Upper lobe of right lung (tissue), 1 donor: ENCODE data around the gene KSR1. TPM values are rescaled to one million over a fixed set of nuclear protein-coding genes. Genes with fewer than 3 reads are reported as not detected.

Experiments
- ATAC-seq: fragments of 200-7000 bp; cut with Tn5 transposase; one replicate; pipeline ENCODE4 v1.9.1; 2020; ENCODE audit warnings: mild to moderate bottlenecking, moderate library complexity
- DNase-seq: peaks from one replicate; pipeline ENCODE4 v3.0.0-alpha.2; 2020
- H3K27ac ChIP-seq: fragments of 200-600 bp; one replicate; pipeline ENCODE4 v1.8.0; 2022
- H3K27me3 ChIP-seq: fragments of 200-600 bp; one replicate; pipeline ENCODE4 v1.8.0; 2022; ENCODE audit warnings: mild to moderate bottlenecking
- H3K36me3 ChIP-seq: fragments of 200-600 bp; one replicate; pipeline ENCODE4 v1.8.0; 2022
- H3K4me1 ChIP-seq: fragments of 200-600 bp; one replicate; pipeline ENCODE4 v1.8.0; 2022
- H3K4me3 ChIP-seq: fragments of 200-600 bp; one replicate; pipeline ENCODE4 v1.8.0; 2022; ENCODE audit warnings: mild to moderate bottlenecking
- H3K9me3 ChIP-seq: fragments of 200-600 bp; one replicate; pipeline ENCODE4 v1.8.0; 2022
- CTCF ChIP-seq: fragments of 200-600 bp; IDR thresholded peaks from one replicate; pipeline ENCODE4 v1.8.0; 2022; ENCODE audit warnings: antibody characterized with exemption
- intact Hi-C: fragments of 100-400 bp; cut with DNase I; formaldehyde crosslinking; loops from one replicate; pipeline ENCODE4 v1.11.0; 2022
- total RNA-seq: library from RNA; stranded (reverse); fragmentation: NEBNext Ultra II Directional; extraction: Animal tissue kit (Norgen Biotek cat#: 25700); gene quantifications from one replicate; pipeline ENCODE4 v1.2.1, GENCODE V29; 2021
- donor health status: DM: no; HTN: yes; CAD: no; lungs with severe emphysema.

KSR1 gene
- total RNA-seq, 1 donor from 2014 or later = 52.5 TPM

GRCh38 chr17:27452828-27453227 is 3.4 kb upstream of the KSR1 start:
- intact Hi-C loops = loop anchor here (10.0 kb wide), 1 partner anchor 142 kb away; no protein-coding TSS in a partner anchor
- H3K9me3 ChIP-seq = no peaks in the 10 kb centered on the region
- no peaks in the 10 kb centered on the region for H3K36me3 ChIP-seq
- no peak overlapping the region for H3K4me3 ChIP-seq
- no peak overlapping the region for H3K27ac ChIP-seq
- no peaks in the 10 kb centered on the region for H3K27me3 ChIP-seq
- no peak for TF ChIP-seq CTCF
- DNase-seq (no peak), ATAC-seq (no peak)
- H3K4me1 ChIP-seq = peaks cover 4% of the 10 kb centered on the region

DNA sequence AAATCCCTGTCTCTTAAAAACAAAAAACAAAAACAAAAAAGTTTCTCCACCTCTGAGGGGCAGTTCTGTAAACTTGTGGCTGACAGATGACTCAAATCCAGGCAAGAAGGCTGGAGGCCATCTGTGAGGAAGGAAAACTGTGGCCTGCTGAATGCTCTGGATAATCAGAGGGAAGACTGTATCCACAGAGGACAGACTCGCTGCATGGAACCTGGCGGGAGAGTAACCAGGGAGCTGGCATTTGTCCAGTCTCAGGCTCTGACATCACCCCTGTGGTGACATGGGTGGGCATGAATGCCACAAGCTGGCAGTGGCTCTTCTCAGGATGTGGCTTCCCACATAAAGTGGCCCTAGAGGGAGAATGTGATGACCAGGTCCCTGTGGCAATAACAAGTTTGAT is 2.8 kb upstream of the KSR1 start:
- no peak for ATAC-seq

DNA sequence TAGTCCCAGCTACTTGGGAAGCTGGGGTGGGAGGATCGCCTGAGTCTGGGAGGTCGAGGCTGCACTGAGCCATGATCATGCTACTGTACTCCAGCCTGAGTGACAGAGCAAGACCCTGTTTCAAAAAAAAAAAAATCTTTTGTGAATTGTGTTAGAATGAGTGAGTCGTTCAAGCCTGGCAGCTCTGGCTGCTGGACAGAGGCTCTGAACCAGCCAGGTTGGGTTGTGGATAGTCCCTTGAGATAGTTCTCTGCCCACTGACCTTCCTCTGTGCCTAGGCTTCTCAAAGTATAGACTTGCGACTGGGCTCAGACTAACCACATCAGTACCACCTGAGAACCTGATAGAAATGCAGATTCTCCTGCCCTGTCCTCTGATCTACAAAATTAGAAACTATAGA is 2.2 kb upstream of the KSR1 start:
- Histone ChIP-seq H3K4me1 (peaks cover 16% of the 10 kb centered on the region), H3K9me3 (no peaks in the 10 kb centered on the region), H3K27ac (no peak overlapping the region), H3K4me3 (no peak overlapping the region), H3K36me3 (no peaks in the 10 kb centered on the region), H3K27me3 (no peaks in the 10 kb centered on the region)
- ATAC-seq (no peak), DNase-seq (no peak)
- intact Hi-C loops = loop anchor here (10.0 kb wide), 1 partner anchor 141 kb away; no protein-coding TSS in a partner anchor
- TF ChIP-seq CTCF = no peak

More for the DNA sequence above, 2.8 kb upstream of the KSR1 start:
- intact Hi-C loops = loop anchor here (10.0 kb wide), 1 partner anchor 141 kb away; no protein-coding TSS in a partner anchor
- Histone ChIP-seq H3K27ac (no peak overlapping the region), H3K9me3 (no peaks in the 10 kb centered on the region), H3K4me1 (peaks cover 10% of the 10 kb centered on the region), H3K27me3 (no peaks in the 10 kb centered on the region), H3K36me3 (no peaks in the 10 kb centered on the region), H3K4me3 (no peak overlapping the region)
- no peak for TF ChIP-seq CTCF
- DNase-seq = no peak

DNA sequence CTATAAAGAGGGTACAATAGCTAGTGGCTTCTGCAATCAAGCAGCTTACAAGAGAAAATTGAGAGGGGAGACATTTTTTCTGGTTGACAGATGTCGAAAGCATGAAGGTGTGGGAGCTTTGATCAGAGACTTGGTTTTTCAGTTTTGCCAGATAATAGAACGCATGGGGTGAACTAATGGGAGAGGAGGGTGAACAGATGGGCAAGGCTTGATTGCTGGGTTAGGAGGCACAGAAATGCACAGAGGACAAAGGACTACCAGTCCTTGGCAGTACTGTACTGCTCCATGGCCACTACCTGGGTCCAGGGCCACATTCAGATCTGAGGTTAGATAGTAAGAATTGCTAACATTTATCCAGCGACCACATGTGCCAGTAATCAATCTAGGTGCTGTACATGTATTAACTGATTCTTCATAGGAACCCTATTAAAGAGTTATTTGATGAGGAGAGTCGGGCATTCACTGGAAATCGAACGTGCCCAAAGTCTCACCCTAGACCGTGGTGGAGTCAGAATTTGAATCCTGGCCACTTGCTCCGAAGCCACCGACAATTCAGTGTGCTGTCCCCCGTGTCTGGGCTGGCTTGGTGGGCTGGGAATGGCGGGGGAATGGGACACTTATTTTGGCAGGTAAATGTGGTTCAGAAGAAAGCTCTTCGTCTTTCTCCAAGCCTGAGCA is 873 bp upstream of the KSR1 start:
- no peak for DNase-seq
- intact Hi-C loops = loop anchor here (10.0 kb wide), 1 partner anchor 139 kb away; no protein-coding TSS in a partner anchor
- H3K27me3 ChIP-seq = no peaks in the 10 kb centered on the region
- peak overlapping the region; percentile 78 for H3K4me3 ChIP-seq
- no peak for ATAC-seq
- no peaks in the 10 kb centered on the region for H3K36me3 ChIP-seq
- no peaks in the 10 kb centered on the region for H3K9me3 ChIP-seq
- TF ChIP-seq CTCF = no peak
- peak overlapping the region; percentile 65 for H3K27ac ChIP-seq
- H3K4me1 ChIP-seq = peaks cover 29% of the 10 kb centered on the region

GRCh38 chr17:27456681-27457359 is 572 bp downstream of the KSR1 start:
- no peak for TF ChIP-seq CTCF
- DNase-seq = peak; percentile 68
- no peaks in the 10 kb centered on the region for H3K27me3 ChIP-seq
- H3K9me3 ChIP-seq = no peaks in the 10 kb centered on the region
- peak overlapping the region; percentile 78 for H3K4me3 ChIP-seq
- intact Hi-C loops = loop anchor here (10.0 kb wide), 1 partner anchor 138 kb away; no protein-coding TSS in a partner anchor
- H3K4me1 ChIP-seq = peaks cover 33% of the 10 kb centered on the region
- H3K27ac ChIP-seq = peak overlapping the region; percentile 65
- ATAC-seq = no peak
- H3K36me3 ChIP-seq = no peaks in the 10 kb centered on the region
